HT1080 (cell line): ENCODE data around the gene CDCA3. TPM values are rescaled to one million over a fixed set of nuclear protein-coding genes. Genes with fewer than 3 reads are reported as not detected.
A peak's percentile ranks its signal among the peaks of the same experiment; 100 is the strongest.

Experiments
- DNase-seq: peaks from one replicate; pipeline ENCODE4 v3.0.0-alpha.2; 2015; ENCODE audit warnings: low read depth
- total RNA-seq: library from RNA; depleted of rRNA; stranded (reverse); fragments of >200 nt; shearing (Covaris generic); gene quantifications from 2 replicates; pipeline ENCODE4 v1.2.3, GENCODE V29; 2014; rRNA removed

CDCA3 gene
- total RNA-seq, 1 experiment from 2014 or later: 190 TPM

GRCh38 chr12:6821591-6822425 lies 29.3 kb downstream of the CDCA3 start, which contains the start of gene GPR162:
TSS of gene GPR162 (plus strand) at chr12:6821821. CDS start at chr12:6823899, 2,078 bp downstream.
- DNase-seq: no peak

- DNase-seq: no peak
Observed at GRCh38 chr12:6820166-6820565, 30.9 kb downstream of the CDCA3 start.

- DNase-seq: peak; percentile 35
Observed at GRCh38 chr12:6819106-6820030, 31.7 kb downstream of the CDCA3 start.

- no peak for DNase-seq
Observed at GRCh38 chr12:6818645-6819044, 32.4 kb downstream of the CDCA3 start.

- no peak for DNase-seq
Observed at GRCh38 chr12:6818222-6818621, 32.9 kb downstream of the CDCA3 start.

GRCh38 chr12:6817662-6818157 lies 33.4 kb downstream of the CDCA3 start:
- DNase-seq: no peak

- no peak for DNase-seq
Observed at GRCh38 chr12:6817098-6817497, 34.0 kb downstream of the CDCA3 start.

- DNase-seq: no peak
Observed at GRCh38 chr12:6816598-6816997, 34.5 kb downstream of the CDCA3 start.

- no peak for DNase-seq
Observed at GRCh38 chr12:6813363-6813762, 37.7 kb downstream of the CDCA3 start.

- DNase-seq: no peak
Observed at GRCh38 chr12:6810758-6811157, 40.3 kb downstream of the CDCA3 start.

- no peak for DNase-seq
Observed at GRCh38 chr12:6809056-6809455, 42.0 kb downstream of the CDCA3 start.

- DNase-seq: peak; percentile 27
Observed at GRCh38 chr12:6807170-6807569, 43.9 kb downstream of the CDCA3 start.

- no peak for DNase-seq
Observed at GRCh38 chr12:6799147-6799546, 51.9 kb downstream of the CDCA3 start.

Other genes with a start within 250 kb of the CDCA3 start
- 348 and 371 TPM in 2 replicates for gene CHD4, start 243.9 kb downstream of the CDCA3 start, total RNA-seq
- gene LPAR5, start 215.3 kb downstream of the CDCA3 start, total RNA-seq: 0.27 and 0.29 TPM in 2 replicates
- gene ACRBP, start 203.9 kb downstream of the CDCA3 start, total RNA-seq: not detected in 2 replicates
- 22.3 and 25.5 TPM in 2 replicates for gene ING4, start 188.2 kb downstream of the CDCA3 start, total RNA-seq
- gene ZNF384, start 161.9 kb downstream of the CDCA3 start, total RNA-seq: 28.8 and 42.6 TPM in 2 replicates
- gene PIANP, start 150.5 kb downstream of the CDCA3 start, total RNA-seq: 0.45 TPM in 1 of 2 replicates, not detected in the other
- 97.5 and 97.6 TPM in 2 replicates for gene COPS7A, start 127.2 kb downstream of the CDCA3 start, total RNA-seq
- 283 and 297 TPM in 2 replicates for gene MLF2, start 98.1 kb downstream of the CDCA3 start, total RNA-seq
- gene PTMS, start 84.9 kb downstream of the CDCA3 start, total RNA-seq: 105 and 148 TPM in 2 replicates
- 0.20 and 2.0 TPM in 2 replicates for gene LAG3, start 78.8 kb downstream of the CDCA3 start, total RNA-seq
- gene CD4, start 61.8 kb downstream of the CDCA3 start, total RNA-seq: 0.10 TPM in 1 of 2 replicates, not detected in the other
- gene GPR162, start 29.5 kb downstream of the CDCA3 start, total RNA-seq: 7.2 and 8.7 TPM in 2 replicates
- gene P3H3, start 22.9 kb downstream of the CDCA3 start, total RNA-seq: 31.5 and 31.7 TPM in 2 replicates
- gene GNB3, start 10.4 kb downstream of the CDCA3 start, total RNA-seq: 1.5 and 1.6 TPM in 2 replicates
- 109 and 112 TPM in 2 replicates for gene USP5, start 864 bp upstream of the CDCA3 start, total RNA-seq
- 1,401 and 1,471 TPM in 2 replicates for gene TPI1, start 16.2 kb upstream of the CDCA3 start, total RNA-seq
- 15.7 and 20.0 TPM in 2 replicates for gene SPSB2, start 22.0 kb upstream of the CDCA3 start, total RNA-seq
- 3.5 and 3.6 TPM in 2 replicates for gene LRRC23, start 53.5 kb upstream of the CDCA3 start, total RNA-seq
- gene ENO2, start 63.3 kb upstream of the CDCA3 start, total RNA-seq: 13.4 and 26.3 TPM in 2 replicates
- gene ATN1, start 76.7 kb upstream of the CDCA3 start, total RNA-seq: 6.6 and 11.6 TPM in 2 replicates
- gene RNU7-1, start 92.5 kb upstream of the CDCA3 start, total RNA-seq: not detected in 2 replicates
- gene C12orf57, start 92.7 kb upstream of the CDCA3 start, total RNA-seq: 127 and 201 TPM in 2 replicates
- gene PTPN6, start 100.1 kb upstream of the CDCA3 start, total RNA-seq: 0.05 and 0.37 TPM in 2 replicates
- 647 and 649 TPM in 2 replicates for gene PHB2, start 119.4 kb upstream of the CDCA3 start, total RNA-seq
- 107 and 122 TPM in 2 replicates for gene EMG1, start 119.6 kb upstream of the CDCA3 start, total RNA-seq
- 8.0 and 9.6 TPM in 2 replicates for gene LPCAT3, start 167.2 kb upstream of the CDCA3 start, total RNA-seq
- 1.8 and 3.3 TPM in 2 replicates for gene C1S, start 209.4 kb upstream of the CDCA3 start, total RNA-seq
- gene C1R, start 241.2 kb upstream of the CDCA3 start, total RNA-seq: 1.3 and 2.3 TPM in 2 replicates